HT1080 (cell line): ENCODE data around the gene PACSIN3. TPM values are rescaled to one million over a fixed set of nuclear protein-coding genes. Genes with fewer than 3 reads are reported as not detected.
A peak's percentile ranks its signal among the peaks of the same experiment; 100 is the strongest.

ENCODE experiments used
- DNase-seq: peaks from one replicate; pipeline ENCODE4 v3.0.0-alpha.2; 2015; ENCODE audit warnings: low read depth
- total RNA-seq: library from RNA; depleted of rRNA; stranded (reverse); fragments of >200 nt; shearing (Covaris generic); gene quantifications from 2 replicates; pipeline ENCODE4 v1.2.3, GENCODE V29; 2014

PACSIN3 gene
- total RNA-seq, 1 experiment from 2014 or later: 57.4 TPM

DNA sequence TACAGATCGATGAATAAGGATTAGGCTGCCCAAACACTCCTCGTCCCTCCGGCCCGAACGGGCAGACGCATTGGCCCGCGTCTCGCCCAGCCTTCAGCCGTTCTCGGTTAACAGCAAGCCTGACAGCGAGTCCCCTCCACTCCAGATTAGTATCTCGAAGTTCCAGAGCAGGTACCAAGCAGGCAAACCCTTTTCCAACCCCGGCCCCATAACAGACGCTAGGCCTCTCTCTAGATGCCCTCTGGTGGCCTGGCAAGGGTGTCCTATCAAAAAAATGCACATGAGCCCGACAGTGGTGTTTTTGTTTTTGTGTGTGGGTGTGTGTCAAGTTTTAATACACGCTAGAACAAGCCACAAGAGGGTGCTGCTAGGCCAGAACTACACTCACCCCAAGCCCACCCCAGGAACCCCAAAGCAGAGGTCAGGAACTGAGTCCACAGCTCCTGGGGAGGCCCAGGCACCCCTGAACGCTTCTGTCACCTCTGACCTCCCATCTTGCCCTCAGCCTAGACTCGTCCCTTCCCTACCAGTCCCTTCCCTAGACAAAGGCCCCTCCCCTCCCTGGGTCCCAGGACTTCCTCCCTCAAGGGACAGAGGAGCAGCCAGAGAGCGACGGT, 8.9 kb downstream of the PACSIN3 start:
- peak; percentile 74 for DNase-seq

DNA sequence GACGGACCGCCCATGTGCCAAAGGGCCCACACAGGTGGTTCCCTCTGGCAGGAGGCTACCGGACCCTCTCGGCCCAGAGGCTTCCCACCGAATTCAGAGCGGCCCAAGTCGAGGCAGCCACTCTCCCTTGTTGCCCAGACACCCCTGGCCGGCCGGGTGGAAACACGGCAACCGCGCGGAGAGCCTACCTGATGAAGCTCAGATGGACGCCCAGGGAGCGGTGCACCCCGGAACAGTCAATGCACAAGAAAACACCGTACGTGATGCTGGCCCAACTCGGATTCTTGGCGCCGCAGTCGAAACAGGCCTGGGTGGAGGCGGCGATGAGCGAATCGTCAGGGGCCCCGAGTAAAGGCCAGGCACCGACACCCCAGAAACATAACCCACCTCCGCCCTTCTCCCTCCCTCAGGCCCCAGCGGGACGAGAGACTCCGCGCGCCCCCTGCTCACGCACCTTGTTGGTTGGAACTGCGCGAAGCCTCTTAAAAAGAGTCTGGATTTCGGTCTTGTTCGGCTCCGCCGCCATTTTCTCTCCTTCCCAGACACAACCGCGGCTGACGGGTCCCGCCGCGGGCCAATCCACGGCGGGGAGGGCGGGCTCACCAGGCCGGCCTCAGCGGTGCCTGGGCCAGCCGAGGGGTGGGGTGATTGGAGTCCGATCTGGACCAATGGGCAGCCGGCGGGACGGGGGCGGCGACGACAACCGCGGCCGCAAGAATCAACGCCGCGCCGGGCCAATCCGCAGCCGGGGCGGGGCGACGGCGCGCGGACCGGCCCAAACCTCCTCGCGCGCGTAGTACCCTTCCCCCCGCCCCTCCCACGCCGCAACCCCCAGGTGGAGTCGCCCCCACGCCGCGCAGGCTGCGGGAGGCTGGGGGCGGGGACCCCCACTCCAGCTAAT, 9.7 kb downstream of the PACSIN3 start, which contains the start of gene ARFGAP2:
ARFGAP2 (minus strand) TSS at position 552 of the 901 bp plus-strand sequence; CDS start at position 526, 26 bp downstream.
- DNase-seq: peak; percentile 96

DNA sequence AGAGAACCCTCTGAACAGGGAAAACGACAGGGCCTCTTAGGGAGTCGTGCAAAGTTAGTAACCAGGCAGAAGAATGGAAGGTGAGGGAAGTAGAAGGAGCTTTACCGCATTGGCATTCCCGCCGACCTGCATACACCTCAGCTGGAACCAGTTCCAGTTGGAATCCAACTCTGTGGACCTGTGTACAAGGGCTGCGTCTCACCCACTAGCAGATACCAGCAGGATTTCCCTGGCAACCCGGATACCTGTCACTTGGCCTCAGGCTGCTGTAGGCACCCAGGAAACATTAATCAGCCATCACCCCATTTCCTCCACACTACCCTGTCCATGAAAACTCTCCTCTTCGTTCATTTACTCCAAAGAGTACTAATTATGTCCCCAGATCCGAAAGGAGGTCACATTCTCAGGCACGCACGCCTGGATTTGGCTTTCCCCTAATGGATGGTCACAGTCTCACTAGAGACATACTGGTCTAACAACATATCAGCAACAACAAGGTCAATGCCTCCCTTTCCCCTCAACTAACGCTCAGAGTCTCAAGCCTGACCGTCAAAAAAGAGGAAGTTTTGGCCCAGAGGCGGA, 10.4 kb downstream of the PACSIN3 start:
- DNase-seq: no peak

DNA sequence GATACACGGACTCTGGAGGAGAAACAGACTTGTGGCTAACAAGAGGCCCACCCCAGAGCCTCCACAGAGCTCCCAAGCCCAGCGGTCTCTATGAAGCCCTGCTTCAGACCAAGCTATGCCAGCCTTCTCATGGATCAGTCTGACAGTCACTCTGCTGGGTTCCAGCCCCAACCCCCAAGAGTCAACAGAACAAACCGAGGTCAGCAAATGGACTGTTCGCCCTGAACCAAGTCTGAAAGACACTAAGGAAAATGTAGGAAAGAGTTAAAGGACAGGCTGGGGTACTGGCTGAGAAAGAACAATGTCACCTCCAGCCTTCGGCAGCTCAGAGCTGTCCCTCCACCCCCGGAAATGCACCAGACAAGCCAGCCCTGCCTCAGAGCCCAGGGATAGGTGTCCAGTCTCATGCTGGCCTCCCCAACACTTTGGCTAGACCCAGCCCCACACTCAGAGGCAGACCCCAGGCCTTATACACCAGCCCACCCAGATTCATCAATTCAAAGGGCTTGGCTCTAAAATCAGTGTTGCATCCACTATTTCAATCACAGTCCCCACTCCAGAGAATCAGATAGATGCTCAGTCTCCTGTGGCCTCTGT, 13.4 kb downstream of the PACSIN3 start:
- DNase-seq: no peak

DNA sequence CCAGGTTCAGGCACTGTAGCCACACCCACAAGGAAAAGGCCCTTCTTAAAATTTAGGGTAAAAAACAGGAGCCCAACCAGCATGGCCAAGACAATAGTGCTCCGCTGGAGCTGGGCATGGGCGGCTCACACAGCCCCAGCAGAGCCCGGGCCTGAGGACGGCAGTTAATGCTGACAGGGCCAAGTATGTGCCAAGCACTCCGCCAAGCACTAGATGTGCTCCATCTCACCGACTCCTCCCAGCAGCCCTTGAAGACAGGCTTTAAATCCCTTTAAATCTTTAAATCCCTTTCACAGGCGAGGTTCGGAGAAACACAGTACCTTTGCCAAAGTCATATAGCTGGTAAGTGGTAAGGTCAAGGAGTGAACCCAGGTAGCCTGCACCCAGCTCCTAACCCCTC, 14.4 kb downstream of the PACSIN3 start:
- no peak for DNase-seq

DNA sequence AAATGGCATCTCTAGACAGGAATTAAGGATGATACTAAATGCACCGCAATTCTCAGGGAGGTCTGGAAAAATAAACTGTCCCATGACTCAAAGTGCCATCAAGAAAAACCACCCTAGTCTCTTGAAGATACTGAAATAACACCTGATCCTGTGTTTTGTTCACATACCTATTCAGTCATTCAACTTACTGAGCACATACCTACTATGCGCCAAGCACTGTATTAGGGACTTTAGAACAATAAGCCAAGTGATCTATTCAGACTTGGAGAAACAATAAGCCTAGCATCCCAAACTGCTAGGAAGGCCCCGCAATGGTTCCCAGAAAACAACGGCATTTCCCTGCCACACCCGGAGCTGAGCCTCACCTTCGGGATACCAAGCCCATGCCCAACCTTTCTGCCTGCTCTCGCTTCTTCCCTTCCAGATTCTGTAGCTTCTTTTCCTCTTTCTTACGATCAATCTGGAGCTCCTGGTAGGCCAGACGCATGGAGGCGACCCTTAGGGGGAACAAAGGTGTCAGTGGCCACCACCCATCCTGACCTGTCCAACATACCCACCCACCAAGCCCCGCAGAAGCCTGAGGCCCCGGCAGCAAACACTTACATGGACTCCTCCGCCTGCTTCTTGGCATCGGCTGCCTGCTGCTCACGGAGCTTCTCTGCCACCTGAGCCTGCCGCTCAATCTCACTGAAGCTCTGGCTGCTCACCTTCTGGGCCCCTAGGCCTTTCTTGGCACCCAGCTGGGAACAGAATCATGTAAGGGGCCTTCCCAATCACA, 15.0 kb downstream of the PACSIN3 start:
- no peak for DNase-seq

DNA sequence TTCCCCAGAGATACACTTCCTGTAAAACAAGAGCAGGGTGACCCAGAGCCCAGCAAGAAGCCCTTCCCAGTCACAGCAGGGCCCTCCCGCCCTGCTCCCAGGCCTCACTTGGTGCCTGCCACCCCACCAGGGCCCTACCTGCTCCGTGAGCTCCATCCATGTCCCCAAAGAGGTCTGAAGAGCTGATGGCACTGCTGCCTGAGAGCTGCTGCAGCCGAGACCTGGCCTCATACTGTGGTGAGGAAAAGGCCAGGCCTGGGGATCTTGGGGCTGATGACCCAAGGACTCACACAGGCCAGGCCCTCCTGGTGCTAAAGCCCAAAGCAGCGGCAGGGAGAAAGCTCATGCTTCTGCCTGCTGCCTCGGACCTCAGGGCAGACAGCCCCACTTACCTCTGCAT, 19.9 kb downstream of the PACSIN3 start:
- no peak for DNase-seq

DNA sequence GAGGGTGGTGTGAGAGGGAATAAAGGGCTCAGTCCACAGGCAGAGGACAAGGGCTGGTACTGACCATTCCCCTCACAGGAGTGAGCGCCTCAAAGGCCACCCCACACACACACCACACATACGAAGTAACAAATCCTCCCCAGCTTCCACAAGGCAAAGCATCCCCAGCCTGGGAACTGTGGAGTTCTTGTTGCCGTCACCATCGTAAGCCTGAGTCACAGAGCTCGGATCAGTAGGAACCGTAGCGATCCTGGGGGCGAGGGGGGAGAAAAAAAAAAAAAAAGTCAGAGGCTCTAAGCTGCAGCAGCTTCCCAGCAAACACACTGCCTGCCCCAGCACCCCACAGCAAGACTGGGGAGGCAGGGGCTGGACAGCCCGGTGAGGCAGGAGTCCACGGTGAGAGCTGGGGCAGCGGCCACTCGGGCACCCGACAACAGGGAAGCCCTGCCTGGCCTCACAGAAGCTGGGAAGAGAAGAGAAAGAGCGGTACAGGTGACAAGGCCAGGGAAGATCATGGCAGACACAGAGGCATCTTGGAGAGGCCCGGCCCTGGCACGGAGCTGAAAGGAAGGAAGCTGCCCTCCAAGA, 20.9 kb downstream of the PACSIN3 start:
- DNase-seq: no peak

DNA sequence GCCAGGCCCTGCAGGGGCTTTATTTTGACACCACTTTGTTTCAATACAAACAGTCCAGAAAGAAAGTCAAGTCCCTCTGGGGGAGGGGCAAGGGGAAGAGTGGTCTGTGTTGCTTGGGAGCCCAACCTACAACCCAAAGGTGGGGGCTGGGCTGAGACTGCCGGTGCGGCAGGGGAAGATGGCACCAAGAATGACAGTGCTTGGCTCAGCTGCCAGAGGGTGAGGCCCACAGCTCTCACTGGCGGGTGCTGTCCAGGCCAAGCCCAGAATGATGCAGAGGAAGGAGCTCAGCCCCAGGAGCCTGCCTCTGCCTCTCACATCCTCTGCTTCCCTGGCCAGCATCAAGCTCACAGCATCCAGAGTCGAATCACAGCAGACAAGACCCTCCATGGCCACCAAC, 21.9 kb downstream of the PACSIN3 start:
- no peak for DNase-seq

DNA sequence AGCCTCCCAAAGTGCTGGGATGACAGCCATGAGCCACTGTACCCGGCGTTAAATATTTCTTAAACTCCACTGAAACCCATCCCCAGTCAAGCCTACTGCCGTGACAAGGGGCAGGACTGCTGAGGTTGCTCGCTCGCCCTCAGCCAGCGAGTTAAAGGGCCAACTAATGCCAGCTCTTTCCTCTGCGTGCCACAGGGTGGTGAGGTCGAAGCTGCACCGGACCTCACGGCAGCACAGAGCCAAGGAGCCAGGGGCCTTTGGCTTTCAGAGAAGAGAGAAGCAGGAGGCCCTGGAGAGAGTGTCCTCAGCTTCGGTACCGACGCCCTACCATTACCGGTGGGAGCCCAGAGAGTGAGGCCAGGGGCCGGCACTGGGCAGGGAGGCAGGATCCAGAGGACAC, 22.3 kb downstream of the PACSIN3 start:
- DNase-seq: no peak

DNA sequence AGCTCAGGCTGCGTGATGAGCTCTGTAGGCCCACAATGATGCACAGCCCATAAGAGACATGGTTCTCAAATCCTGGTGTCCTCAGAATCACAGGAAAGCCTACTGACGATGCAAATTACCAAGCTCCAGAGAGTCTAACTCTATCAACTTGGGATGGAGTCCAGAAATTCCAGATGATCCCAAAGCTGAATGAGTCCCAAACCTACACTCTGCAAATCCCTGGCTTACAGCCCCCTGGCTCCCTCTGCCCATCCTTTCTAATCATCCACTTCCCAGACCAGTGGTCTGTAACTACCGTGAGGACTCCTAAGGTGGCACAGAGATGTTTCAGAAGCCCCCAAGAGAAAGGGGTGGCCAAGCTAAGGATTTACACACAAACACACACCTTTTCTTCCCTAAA, 23.0 kb downstream of the PACSIN3 start:
- DNase-seq: no peak

DNA sequence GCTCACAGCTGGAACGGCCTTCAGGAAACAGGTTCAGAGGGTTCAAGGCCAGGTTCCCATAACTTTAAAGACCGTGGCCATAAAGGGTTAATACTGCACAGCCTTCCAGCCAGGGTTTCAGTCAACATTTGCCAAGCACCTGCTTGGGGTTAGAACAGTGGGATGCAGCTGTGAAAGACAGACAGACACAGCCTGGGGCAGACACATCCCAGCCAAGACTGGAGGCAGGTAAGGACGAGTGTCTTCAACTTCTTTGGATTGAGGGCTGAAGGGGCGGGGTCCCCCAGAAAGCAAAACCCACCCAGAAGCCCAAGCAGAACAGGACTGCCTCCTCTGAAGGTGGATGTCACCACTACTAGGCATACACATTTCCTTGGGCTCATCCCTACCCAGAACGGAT, 23.8 kb downstream of the PACSIN3 start:
- DNase-seq: no peak

DNA sequence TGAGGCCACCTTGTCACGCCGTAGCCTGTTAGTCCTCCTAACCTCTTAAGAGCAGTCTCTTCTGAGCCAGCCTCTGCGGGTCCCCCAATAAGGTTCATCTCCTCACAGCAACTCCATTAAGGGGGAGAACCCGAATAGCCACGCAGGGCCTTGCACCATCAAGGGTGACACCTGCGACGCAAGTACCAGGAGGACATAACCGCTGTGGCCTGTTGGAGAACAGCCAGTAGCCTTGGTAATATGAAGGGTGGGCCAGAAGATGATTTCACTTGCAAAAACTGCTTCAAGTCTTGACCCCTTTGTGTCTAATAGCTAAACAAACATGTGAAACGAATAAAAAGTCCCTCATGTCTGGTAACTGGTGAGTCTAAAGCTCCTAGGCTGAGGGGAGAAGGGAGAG, 24.3 kb downstream of the PACSIN3 start:
- no peak for DNase-seq

DNA sequence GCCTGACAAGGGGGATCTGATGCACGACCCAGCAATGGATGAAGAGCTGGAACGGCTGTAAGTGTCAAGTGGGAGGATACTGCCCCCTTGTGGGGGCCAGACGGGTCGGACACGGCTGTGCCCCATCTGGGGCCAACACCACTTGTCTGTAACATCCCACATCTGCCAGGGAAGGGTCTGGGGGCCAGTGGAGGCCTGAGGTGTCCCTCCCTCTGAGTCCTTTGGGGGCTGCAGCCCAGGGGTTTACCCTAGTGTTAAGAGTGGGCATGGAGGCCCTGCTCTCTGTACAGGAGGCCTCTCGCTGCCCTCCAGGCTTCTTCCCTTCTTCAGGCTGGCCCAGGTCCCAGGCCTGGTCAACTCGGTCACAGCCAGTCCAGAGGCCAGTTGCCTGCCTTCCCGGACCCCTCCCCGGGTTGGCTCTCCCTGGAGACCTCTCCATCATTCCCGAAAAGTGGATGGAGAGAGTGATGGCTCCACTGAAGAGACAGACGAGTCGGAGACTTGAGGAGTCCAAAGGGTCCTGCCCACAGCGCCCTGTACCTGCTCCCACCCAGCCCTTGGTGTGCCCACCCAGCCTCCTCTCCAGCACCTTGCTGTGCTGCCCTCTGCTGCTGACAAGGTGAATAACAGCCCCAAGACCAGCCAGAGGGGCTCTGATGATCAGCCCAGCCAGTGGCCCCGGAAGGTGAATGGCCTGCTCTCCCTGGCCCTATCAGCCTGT, 24.9 kb downstream of the PACSIN3 start:
- peak; percentile 68 for DNase-seq

DNA sequence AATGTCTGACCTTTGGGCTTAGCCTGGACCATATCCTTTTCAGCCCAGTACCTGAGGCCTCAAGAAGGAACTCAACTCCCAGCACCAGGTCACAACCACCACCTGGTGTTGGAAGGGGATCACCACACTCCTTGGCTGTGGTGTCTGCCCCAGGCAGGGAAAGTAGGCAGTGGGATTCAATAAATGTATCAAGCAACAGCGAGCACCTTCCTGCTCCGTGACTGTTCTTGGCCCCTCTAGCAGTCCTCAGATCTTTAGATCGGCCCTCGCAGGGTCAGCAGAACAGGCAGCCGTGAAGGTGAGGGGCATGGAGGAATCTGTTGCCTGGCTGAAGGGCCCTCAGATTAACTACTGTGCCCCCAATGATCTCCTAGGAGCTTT, 25.5 kb downstream of the PACSIN3 start:
- DNase-seq: no peak

DNA sequence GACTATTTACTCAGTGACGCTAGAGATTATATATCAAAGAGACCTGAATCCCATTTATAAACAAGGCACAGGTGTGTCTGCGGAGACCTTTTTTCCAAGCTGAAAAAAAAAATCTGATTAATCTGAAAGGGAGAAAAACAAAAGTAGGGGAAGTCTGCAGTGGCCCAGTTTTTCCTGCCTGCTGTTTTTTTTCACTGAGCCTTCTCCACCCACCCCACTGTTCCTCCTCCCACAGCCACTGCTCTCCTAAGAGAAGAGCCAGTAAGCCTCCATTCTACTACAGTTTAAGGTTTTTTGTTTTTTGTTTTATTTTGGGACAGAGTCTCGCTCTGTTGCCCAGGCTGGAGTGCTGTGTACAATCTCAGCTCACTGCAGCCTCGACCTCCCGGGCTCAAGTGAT, 28.0 kb downstream of the PACSIN3 start:
- no peak for DNase-seq

DNA sequence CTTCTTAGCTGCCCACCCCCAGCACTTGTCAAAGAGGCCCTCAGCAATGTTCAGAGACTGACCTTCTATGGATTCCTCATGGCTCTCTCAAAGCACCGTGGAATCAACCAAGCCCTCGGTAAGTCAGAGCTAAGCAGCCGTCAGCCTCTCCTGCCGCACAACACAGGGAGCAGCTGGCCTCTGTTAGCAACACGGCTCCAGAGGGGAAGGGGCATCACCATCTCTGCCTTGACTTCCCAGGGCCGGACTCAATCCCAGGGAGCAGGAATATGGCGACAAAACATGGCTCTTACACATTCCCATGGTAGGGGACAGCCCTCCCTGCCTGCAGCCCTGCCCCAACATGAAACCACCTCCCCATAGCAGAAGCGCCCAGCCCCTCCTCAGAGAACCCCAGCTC, 28.4 kb downstream of the PACSIN3 start:
- no peak for DNase-seq

DNA sequence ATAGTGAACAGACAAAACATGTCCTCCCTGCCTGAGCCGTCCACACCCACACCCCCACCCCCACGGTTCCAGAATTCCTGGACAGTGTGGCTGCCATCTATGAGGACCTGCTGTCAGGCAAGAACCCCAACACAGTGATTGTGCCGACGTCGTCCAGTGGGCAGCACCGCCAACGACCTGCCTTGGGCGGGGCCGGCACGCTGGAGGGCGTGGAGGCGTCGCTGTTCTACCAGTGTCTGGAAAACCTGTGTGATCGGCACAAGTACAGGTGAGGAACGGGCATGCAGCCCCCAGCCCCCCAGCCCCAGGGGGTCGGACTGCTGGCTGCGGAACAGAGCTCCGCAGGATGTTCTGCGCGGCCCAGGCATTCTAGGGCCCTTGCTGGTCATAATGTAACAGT, 29.3 kb downstream of the PACSIN3 start:
- DNase-seq: no peak

DNA sequence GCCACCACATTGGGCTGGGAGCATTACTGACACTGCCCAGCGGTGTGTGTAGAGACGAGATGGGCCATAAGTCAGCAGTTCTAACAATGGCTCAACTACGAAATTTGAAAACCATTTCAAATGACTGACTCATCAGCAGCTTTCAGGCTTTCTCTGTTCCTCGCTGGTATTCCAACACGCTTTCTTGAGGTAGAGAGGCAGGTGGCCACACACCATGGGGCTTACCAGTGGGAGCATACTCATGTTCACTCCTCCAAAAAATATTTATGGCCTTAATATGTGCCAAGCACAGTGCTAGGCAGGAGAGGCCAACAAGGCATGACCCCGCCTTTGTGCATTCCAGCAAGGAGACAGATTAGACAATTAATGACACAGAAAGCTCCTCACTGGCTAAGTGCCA, 29.9 kb downstream of the PACSIN3 start:
- DNase-seq: no peak

DNA sequence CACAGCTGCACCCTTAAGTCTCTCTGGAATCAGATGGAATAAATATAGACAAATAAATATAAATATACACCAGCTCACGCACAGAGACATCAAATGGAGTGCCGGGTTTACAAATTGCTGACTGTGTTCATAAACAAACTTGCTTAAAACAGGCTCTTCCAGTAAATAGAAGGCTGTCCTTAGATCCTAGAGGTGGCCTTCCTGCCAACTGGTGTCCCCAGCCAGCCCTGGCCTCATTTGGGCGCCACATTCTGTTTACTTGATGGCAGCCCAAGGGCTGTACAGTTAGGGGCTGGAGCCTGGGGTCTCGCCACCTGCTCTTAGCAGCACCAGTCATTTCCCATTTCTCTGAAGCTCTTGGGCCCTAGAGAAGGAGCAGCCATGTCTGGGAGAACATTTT, 30.4 kb downstream of the PACSIN3 start:
- DNase-seq: no peak
